HG02588 (cell line): Measurements from ENCODE around the gene CCNYL1.
"Not testable (repeated sequence)": the region's sequence is repeated elsewhere in the genome, so short reads cannot be mapped to it uniquely, and the experiment has no call there.

Source experiments
- ATAC-seq: cut with Tn5 transposase; IDR thresholded peaks from one replicate; pipeline ENCODE4 v1.9.1; 2021; ENCODE audit warnings: mild to moderate bottlenecking, moderate library complexity; ENCODE audit not compliant: unreplicated experiment

CCNYL1 gene

GRCh38 chr2:207734264-207734635 lies 22.8 kb downstream of the CCNYL1 start:
- no peak for ATAC-seq

GRCh38 chr2:207734636-207735512 lies 23.4 kb downstream of the CCNYL1 start:
- ATAC-seq: no peak

- not testable (repeated sequence) for ATAC-seq
These were observed 24.0 kb downstream of the CCNYL1 start for GRCh38 chr2:207735513-207735859.

- ATAC-seq: no peak
These were observed 32.1 kb downstream of the CCNYL1 start for GRCh38 chr2:207743514-207743913.

- ATAC-seq: no peak
These were observed 32.6 kb downstream of the CCNYL1 start for GRCh38 chr2:207744050-207744449.

GRCh38 chr2:207744451-207744850 lies 33.0 kb downstream of the CCNYL1 start:
- ATAC-seq: no peak

- peak; percentile 85 for ATAC-seq
These were observed 34.7 kb downstream of the CCNYL1 start for GRCh38 chr2:207746131-207746530.

- no peak for ATAC-seq
These were observed 36.5 kb downstream of the CCNYL1 start for GRCh38 chr2:207747653-207748560.

GRCh38 chr2:207748993-207749392 lies 37.6 kb downstream of the CCNYL1 start:
- ATAC-seq: no peak

- ATAC-seq: no peak
These were observed 38.4 kb downstream of the CCNYL1 start for GRCh38 chr2:207749873-207750272.

GRCh38 chr2:207750345-207750744 lies 38.9 kb downstream of the CCNYL1 start:
- no peak for ATAC-seq

GRCh38 chr2:207750876-207751275 lies 39.4 kb downstream of the CCNYL1 start:
- ATAC-seq: no peak

- ATAC-seq: not testable (repeated sequence)
These were observed 42.2 kb downstream of the CCNYL1 start for GRCh38 chr2:207753688-207754087.

GRCh38 chr2:207754498-207755383 lies 43.3 kb downstream of the CCNYL1 start:
- ATAC-seq: no peak

- ATAC-seq: no peak
These were observed 46.6 kb downstream of the CCNYL1 start for GRCh38 chr2:207758025-207758424.

GRCh38 chr2:207759890-207760289 lies 48.5 kb downstream of the CCNYL1 start:
- ATAC-seq: no peak

- ATAC-seq: no peak
These were observed 49.0 kb downstream of the CCNYL1 start for GRCh38 chr2:207760453-207760852.

GRCh38 chr2:207761426-207761825 lies 50.0 kb downstream of the CCNYL1 start:
- not testable (repeated sequence) for ATAC-seq

GRCh38 chr2:207762146-207762545 lies 50.7 kb downstream of the CCNYL1 start:
- ATAC-seq: no peak

- no peak for ATAC-seq
These were observed 52.0 kb downstream of the CCNYL1 start for GRCh38 chr2:207763303-207763917.
